ENCODE results near the gene SNAPIN. TPM values are rescaled to one million over a fixed set of nuclear protein-coding genes. Genes with fewer than 3 reads are reported as not detected.

Gene SNAPIN
- total RNA-seq, 2 donors from 2014 or later: 29.3 to 33.0 TPM

- Histone ChIP-seq H3K27me3 (no peaks in the 10 kb centered on the region), H3K4me1 (no peaks in the 10 kb centered on the region), H3K36me3 (no peaks in the 10 kb centered on the region), H3K9ac (ENCODE audit: low read depth in 2 of 2, low read length in 2 of 2) (no peak overlapping the region), H3K27ac (no peak overlapping the region), H3K9me3 (no peaks in the 10 kb centered on the region), H3K4me3 (no peak overlapping the region)
- no peak for DNase-seq
- intact Hi-C loops (cut with DNase I): loop anchor here (5.0 kb wide), 1 partner anchor 107 kb away; no protein-coding TSS in a partner anchor
- TF ChIP-seq CTCF (IDR thresholded peaks at IDR 0.05): no peak
These were observed 39.3 kb upstream of the SNAPIN start for GRCh38 chr1:153619171-153619570.

GRCh38 chr1:153623101-153623500 lies 35.4 kb upstream of the SNAPIN start:
- H3K27me3 ChIP-seq: no peaks in the 10 kb centered on the region
- intact Hi-C loops (cut with DNase I): loop anchor here (5.0 kb wide), 1 partner anchor 51 kb away; no protein-coding TSS in a partner anchor
- DNase-seq: no peak
- H3K4me3 ChIP-seq: no peak overlapping the region
- H3K27ac ChIP-seq: no peak overlapping the region
- no peak for TF ChIP-seq CTCF (IDR thresholded peaks at IDR 0.05)
- peaks cover 4% of the 10 kb centered on the region for H3K4me1 ChIP-seq
- no peak overlapping the region for H3K9ac ChIP-seq (ENCODE audit: low read depth in 2 of 2, low read length in 2 of 2)
- H3K36me3 ChIP-seq: no peaks in the 10 kb centered on the region
- no peaks in the 10 kb centered on the region for H3K9me3 ChIP-seq

- H3K9ac ChIP-seq (ENCODE audit: low read depth in 2 of 2, low read length in 2 of 2): no peak overlapping the region
- intact Hi-C loops (cut with DNase I): loop anchor here (5.0 kb wide), 1 partner anchor 53 kb away; no protein-coding TSS in a partner anchor
- TF ChIP-seq CTCF (IDR thresholded peaks at IDR 0.05): no peak
- no peak for DNase-seq
- H3K4me3 ChIP-seq: no peak overlapping the region
- no peaks in the 10 kb centered on the region for H3K9me3 ChIP-seq
- no peak overlapping the region for H3K27ac ChIP-seq
- no peaks in the 10 kb centered on the region for H3K36me3 ChIP-seq
- no peaks in the 10 kb centered on the region for H3K27me3 ChIP-seq
- peaks cover 4% of the 10 kb centered on the region for H3K4me1 ChIP-seq
These were observed 33.4 kb upstream of the SNAPIN start for GRCh38 chr1:153624965-153625611.

- Histone ChIP-seq H3K27ac (peak overlapping the region; percentile 74), H3K4me3 (peak overlapping the region; percentile 42), H3K9me3 (no peaks in the 10 kb centered on the region), H3K36me3 (no peaks in the 10 kb centered on the region), H3K4me1 (peaks cover 9% of the 10 kb centered on the region), H3K27me3 (no peaks in the 10 kb centered on the region), H3K9ac (ENCODE audit: low read depth in 2 of 2, low read length in 2 of 2) (peak overlapping the region; percentile 74 to 78)
- no peak for TF ChIP-seq CTCF (IDR thresholded peaks at IDR 0.05)
- no peak for DNase-seq
- intact Hi-C loops (cut with DNase I): no loop called here
These were observed 32.0 kb upstream of the SNAPIN start for GRCh38 chr1:153626477-153626903.

- Histone ChIP-seq H3K9ac (ENCODE audit: low read depth in 2 of 2, low read length in 2 of 2) (peak within 1 kb of the TSS; percentile 74 to 78), H3K27me3 (no peaks in the 10 kb centered on the region), H3K4me1 (peaks cover 9% of the 10 kb centered on the region), H3K27ac (peak within 1 kb of the TSS; percentile 74), H3K4me3 (peak within 1 kb of the TSS; percentile 42), H3K9me3 (no peaks in the 10 kb centered on the region), H3K36me3 (no peaks in the 10 kb centered on the region)
- DNase-seq: peak; percentile 84
- TF ChIP-seq CTCF (IDR thresholded peaks at IDR 0.05): peak; percentile 53
- intact Hi-C loops (cut with DNase I): no loop called here
These were observed 31.4 kb upstream of the SNAPIN start, which contains the start of gene S100A13 for GRCh38 chr1:153626904-153627714. TSS of gene S100A13 (minus strand) at chr1:153627505. CDS start at chr1:153626472, 1,033 bp downstream.
